Inflammatory macrophage treated with lipopolysaccharide for 4 hours (primary cell): ENCODE measurements around the gene PHLDA2.

Source experiments
- DNase-seq: peaks from one replicate; pipeline ENCODE4 v3.0.0-alpha.2; 2020

Gene PHLDA2

DNA sequence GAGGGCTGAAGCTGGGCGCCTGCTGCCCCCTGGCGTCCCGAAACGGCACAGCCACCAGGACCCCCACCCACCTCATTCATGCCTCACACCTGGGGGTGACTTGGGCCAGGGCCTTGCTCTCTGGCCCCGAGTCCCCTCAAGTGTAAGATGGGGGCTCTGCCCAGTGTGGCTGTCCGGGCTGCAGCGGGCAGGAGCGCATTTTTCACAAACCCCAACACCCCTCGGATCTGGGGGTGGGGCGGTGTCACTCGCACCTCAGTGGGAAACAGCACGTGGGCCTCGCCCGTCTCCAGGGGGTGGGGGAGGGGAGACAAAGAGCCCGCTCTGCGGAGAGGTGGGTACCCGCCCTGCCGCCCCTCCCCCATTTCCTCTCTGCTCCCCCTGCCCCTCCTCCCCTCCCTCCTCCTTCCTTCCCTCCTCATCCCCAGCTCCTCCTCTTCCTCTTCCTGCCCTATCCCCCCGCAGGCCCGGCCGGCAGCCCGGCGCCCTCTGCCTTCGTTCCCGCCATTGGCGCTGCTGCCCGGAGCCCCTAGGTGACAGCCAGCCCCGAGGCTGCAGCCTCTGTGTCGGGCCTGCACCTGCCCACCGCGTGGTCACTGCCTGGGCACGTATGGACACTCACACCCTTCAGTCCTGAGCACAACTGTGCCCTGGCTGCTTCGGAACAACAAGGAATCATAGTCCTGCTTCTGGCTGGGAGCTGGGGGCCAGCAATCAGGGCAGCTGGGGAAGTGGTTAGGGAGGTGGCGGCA is 36.8 kb downstream of the PHLDA2 start:
- DNase-seq, result no peak

DNA sequence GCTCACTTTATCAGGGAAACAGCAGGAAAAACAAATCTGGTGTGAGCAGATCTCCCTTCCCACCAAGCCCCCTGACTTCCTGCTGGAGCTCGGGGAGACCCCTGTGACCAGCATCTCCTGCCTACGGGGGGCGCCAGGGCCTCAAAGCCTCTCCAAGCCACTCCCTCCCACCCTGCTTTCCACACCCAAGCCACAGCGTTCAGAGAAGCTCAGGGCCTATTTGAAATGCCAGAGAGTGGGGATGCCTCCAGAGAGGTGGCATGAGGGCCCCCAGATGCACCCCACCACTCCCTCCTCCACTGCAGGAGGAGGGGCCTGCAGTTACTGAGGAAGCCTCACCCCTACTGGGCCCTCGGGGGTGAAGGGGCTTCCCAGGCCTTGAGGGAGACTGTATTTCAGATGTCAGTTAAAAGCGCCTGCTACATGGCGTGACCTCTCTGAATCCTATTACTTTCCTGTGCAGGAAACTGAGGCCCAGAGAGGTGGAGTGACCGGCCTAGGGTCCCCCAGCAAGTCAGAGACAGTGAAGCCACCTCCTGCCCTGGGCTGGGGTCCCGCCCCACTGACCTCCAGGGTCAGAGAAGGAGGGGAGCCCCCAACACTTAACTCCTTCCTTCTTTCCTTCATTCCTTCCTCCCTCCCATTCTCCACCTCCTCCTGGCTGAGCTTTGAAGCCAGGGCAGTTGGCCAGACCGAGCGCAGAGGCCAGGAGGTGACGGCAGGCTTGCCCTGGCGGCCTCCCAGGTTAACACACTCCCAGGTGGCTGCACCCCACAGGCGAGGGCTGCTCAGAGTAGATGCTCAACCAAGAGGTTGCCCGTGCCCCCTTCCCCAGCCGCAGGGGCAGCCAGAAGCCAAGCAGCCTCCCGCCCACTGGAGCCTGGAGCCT is 37.6 kb downstream of the PHLDA2 start:
- DNase-seq, result no peak

DNA sequence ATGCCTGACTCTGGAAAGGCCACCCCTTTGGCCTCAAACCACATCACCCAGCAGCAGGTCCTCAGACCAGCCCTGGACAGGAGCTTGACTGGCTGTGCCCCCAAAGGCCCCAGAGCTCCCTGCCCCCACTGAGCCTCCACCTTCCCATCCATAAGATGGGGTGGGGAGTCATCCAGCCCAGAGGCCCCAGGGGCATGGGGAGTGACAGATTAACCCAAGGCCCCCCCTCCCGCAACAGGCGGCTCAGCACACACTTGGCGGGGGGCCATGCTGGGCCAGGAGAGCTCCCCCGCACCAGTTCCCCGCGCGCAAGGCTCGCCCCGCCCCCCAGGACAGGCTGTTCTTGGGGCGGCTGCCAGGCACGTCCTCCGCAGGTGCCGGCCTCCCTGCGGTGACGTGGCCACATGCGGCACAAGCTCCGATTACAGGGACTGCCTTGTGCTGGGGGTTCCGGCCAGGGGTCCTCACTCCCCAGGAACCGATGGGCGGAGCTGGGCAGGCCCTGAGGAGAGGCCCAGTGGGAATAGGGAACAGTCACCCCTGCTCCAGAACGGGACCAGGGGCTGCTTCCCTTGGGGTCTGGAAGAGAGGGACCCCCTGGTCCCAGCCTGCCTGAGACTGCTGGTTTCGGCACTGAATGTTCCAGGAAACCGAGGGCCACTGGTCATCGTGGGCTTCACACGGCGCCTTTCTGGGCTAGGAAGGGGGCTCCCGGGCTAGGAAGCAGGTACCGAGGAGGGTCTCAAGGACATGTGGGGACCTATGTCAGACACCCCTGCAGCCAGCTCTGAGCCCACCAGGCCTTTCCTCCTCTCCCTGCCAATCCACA is 38.5 kb downstream of the PHLDA2 start:
- DNase-seq, result no peak

DNA sequence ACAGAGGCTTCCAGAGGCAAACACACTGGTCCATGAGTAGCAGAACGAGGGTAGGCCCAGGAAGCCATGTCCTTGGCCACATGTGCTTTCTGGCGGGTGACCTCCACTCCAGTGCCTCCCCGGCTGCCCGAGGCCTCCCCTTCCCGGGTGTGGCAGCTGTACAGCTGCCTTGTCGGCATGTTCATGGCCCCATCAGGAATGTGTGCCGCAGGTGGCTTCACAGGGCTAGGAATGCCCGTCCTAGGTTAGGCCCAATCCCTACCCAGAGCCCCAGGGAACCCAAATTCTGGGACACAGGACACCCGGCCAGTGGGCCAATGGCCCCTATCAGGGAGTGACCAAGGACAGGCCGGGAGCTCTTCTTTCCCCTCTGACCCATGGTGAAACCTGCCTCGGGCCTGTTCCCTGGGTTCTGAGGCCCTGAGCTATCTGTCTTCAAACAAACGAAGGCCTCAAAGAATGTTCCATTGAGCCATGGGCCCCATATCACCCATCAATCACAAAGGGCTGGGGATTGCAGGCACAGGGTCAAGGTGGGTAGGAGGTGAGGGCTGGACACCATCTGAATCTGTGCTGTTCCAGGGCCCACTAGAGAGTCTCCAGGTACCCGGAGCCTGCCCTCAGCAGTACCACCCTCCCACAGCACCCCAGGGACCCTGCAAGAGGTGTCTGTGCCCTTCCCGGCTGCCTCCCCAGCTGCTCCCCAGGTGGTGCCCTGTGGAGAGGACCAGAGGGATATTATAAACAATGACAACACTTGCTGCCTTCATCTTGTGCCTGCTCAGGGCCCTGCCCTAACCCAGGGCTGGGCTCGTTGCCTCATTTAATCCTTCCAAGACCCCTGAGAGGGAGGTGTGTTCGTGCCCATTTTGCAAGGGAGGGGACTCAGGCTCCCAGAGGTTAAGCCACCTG is 39.6 kb downstream of the PHLDA2 start:
- no peak for DNase-seq

DNA sequence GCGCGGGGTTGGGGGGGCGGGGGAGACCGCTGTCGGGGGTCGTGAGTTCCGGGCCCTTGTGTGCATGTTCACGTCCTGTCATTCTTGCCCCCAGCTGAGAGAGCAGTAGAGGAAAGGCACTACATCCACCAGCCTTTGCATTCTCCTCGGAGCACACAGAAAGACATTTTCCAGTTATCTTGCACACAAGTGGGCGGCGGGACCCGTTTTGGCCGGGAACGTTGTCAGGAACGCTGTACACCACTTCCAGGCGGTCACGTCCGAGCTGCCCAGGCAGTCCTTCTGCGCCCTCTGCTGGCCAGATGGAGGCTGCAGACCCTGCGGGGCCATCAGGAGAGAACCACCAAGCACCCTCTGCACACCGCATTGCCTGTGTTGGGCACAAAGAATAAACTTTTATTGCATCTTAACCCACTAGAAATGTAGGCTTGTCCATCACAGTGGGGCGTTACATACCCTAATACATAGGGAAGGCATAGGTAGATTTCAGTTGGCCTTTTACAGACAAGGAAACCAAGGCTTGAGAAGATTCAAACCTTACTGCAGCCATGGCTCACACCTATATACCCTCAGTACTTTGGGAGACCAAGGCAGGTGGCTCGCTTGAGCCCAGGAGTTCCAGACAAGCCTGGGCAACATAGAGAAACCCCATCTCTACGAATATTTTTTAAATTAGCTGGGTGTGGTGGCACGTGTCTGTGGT is 40.8 kb downstream of the PHLDA2 start:
- DNase-seq, result peak; percentile 79

DNA sequence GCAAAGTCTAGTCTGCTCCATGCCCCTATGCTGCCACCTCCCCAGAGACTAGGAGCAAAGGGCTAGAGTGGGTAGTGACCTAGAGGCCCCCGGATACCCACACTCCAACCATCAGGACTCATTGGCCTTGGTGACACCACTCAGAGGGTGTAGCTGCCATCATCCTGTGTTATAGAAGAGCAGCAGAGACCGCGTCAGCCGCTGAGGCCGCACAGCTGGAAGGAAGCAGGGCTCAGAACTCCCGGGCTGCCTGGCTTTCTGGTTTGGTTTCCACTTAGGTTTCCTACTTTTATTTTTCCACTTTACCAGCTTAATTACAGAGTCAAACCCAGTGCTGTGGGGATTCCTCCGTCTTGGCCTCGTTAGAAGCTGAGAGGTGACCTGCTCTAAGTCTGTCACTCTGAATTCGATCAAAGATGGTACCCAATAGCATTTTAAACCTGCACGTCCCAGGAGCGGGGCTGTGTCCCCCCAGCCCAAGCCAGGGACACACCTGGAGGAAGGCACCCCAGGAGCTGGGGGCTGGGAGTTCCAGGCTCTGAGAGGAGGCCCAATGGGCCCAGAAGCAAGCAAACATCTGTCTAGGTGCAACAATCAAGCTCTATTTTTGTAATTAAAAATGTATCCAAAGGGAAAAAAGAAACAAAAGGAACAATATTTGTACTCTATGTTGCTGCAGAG is 41.6 kb downstream of the PHLDA2 start:
- no peak for DNase-seq

DNA sequence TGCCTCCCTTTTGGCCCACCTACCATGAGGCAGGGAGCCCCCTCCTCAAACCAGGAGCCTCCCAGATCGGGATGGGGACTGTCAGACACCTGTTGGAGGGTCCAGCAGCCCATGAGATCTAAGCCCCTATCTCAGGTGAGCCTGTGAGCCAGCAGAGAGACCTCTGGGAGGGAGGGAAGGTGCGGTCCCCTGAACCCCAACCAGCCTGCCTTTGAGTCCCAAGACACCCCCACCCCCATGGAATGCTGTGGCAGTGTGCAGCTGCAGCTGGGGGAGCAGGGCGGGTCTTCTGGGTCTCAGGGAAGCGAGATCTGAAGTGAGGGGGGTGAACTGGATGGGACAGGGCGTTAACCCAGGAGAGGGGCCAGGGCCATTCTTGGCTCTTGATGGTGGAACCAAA is 42.3 kb downstream of the PHLDA2 start:
- DNase-seq, result no peak

DNA sequence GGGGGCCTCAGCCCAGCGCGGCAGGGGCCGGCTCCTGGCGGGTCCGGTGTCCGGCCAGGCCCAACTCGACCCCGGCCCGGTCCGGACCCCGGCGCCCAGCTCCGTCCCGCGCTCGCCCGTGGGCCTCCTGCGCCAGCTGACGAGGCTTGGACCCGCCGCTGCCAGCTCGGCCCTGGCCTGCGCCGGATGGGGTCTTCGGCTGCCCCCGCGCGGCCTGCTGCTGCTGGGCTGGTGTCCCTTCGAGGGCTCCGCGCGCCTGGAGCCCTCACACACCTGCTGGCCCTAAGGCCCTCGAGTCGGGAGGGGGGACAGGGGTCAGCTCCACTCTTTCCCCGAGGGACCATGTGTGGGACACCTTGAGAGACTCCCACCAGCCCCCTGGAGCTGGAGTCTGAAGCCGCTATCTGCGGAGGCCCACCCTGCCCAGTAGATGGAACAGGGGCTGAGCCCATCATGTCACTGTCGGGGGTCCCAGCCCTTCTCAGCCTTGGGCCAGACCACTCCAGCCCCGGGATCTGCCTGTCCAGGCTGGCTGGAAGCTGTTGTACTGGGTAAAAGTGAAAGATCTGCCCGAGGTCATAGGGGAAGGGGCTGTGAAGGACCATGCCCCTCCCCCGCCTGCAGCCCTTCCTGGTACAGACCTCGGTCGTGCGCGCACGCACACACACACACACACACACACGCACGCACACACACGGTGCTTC is 42.9 kb downstream of the PHLDA2 start:
- no peak for DNase-seq

DNA sequence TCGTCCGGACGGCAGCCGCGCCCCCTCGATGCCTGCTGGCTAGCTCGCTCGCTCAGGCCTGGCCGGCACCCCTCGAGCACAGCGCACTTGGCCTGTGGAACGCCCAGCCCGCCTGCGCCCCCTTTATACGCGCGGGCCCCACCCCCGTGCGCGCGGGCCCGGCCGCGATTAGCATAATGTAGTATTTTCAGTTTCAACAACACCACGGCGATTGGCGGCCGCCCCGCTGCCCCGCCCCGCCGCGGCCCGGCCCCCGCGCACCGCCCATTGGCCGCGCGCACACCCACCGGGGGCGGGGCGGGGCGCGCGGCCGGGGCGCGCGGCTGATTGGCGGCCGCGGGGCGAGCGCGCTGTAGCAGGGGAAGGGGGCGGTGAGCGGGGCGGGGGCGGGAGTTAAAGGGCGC is 43.5 kb downstream of the PHLDA2 start, which contains the start of gene CDKN1C:
CDKN1C (minus strand) TSS at position 98 of the 404 bp plus-strand sequence. CDS start 319 bp downstream, outside the sequence.
- peak; percentile 79 for DNase-seq

DNA sequence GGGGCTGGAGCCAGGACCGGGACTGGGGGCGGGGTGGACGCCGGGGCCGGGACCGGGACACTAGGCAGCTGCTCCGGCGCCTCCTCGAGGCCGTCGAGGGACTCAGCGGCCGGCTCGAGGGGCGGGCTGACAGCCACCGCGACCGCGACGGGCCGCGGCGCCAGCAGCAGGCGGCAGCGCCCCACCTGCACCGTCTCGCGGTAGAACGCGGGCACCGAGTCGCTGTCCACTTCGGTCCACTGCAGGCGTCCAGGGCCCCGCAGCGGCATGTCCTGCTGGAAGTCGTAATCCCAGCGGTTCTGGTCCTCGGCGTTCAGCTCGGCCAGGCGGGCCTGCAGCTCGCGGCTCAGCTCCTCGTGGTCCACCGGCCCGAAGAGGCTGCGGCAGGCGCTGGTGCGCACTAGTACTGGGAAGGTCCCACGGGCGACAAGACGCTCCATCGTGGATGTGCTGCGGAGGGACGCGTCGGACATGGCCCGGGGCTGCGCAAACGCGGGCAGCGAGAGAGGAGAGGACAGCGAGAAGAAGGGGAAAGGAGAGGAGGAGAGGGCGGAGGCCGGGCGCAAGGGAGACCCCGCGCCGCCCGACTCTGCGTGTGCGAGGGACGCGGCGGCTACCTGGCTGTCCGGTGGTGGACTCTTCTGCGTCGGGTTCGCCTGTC is 44.1 kb downstream of the PHLDA2 start:
- peak; percentile 52 for DNase-seq

DNA sequence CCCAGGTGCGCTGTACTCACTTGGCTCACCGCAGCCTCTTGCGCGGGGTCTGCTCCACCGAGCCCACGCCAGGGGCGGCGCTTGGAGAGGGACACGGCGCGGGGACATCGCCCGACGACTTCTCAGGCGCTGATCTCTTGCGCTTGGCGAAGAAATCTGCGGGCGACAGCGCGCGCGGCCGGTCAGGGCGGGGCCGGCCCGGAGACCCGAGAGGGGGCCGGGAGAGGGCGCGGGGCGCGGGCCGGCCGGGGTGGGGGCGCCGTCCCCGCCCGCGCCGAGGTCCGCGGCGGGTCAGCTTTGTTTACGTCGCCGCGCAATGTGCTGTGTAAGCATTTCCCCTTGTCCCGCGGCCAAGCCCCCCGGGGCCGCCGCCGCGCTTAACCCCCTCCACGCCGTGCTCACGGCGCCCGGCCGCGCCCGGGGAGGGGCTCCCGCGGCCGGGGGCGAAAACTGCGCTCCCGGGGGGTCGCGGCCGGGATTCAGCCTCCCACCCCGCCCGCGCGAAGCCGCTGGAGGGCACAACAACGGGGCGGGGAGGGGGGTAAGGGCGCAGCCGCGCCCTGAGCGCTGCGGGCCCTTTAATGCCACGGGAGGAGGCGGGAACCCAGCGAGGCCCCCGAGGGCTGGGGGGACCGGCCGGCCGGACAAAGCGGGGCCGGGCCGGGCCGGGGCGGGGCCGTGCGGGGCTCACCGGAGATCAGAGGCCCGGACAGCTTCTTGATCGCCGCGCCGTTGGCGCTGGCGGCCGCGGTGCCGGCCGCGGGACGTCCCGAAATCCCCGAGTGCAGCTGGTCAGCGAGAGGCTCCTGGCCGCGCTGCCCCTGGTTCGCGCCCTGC is 45.0 kb downstream of the PHLDA2 start:
- no peak for DNase-seq

DNA sequence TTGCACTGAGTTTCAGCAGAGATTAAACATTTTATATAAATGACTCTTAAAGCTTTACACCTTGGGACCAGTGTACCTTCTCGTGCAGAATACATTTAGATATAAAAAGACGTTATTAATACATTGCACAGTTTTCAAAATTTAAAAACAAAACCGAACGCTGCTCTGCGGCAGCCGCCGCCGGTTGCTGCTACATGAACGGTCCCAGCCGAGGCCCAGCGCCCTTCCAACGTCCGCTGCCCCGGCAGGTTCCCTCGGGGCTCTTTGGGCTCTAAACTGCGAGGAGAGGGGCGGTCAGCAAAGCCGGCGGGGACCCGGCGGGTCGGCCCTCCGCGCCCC is 45.6 kb downstream of the PHLDA2 start:
- DNase-seq, result no peak

DNA sequence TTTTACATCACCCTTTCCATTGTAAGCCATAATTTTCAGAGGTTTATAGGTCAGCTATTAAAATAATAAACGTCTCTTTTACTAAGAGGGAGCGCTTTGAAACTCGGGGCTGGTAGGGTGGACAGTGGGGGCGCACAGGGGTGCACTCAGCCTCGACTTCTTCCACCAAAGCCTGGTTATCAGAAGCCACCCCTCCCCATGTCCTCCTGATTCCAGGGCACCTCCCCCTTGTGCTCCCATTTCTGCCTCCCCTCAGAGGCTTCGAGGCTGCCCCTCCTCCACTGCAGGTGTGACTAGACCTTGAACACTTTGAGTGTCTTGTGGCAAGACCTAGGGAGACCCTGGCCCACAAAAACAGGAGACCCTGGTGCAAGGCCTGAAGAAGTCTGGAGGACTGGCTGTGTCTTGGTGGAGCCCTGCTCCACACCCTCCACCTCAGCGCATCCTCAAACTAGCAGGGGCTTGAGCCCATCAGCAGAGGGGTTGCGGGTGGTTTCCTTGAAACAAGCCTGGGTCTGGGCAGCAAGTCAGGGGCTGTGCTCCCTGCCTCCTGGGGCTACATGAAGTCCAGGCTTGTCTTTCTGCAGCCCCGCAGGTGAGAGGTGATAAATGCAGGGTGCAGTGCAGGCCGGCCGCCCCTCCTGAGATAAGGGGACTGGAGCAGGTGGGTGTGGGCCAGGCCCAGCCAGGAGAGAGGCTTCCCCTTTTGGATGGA is 46.7 kb downstream of the PHLDA2 start:
- DNase-seq, result no peak

DNA sequence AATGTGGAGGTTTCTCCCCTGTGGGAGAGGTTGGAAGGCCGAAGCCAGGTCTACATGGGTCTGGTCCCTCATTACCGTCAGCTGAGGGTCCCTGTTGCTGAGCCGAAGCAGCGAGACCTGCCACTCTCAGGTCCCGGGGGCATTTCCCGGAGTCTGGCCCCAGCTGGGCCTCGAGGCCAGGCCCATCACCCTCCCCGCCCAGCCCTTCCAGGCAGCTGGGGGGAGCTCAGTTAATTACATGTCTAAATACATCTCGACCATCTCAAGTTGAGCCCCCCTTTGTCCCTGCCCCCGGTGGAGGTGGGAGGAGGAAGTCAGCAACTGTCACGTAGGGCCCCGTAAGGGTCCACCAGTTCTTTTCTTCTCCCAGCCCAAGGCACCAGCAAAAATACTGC is 47.2 kb downstream of the PHLDA2 start:
- no peak for DNase-seq

DNA sequence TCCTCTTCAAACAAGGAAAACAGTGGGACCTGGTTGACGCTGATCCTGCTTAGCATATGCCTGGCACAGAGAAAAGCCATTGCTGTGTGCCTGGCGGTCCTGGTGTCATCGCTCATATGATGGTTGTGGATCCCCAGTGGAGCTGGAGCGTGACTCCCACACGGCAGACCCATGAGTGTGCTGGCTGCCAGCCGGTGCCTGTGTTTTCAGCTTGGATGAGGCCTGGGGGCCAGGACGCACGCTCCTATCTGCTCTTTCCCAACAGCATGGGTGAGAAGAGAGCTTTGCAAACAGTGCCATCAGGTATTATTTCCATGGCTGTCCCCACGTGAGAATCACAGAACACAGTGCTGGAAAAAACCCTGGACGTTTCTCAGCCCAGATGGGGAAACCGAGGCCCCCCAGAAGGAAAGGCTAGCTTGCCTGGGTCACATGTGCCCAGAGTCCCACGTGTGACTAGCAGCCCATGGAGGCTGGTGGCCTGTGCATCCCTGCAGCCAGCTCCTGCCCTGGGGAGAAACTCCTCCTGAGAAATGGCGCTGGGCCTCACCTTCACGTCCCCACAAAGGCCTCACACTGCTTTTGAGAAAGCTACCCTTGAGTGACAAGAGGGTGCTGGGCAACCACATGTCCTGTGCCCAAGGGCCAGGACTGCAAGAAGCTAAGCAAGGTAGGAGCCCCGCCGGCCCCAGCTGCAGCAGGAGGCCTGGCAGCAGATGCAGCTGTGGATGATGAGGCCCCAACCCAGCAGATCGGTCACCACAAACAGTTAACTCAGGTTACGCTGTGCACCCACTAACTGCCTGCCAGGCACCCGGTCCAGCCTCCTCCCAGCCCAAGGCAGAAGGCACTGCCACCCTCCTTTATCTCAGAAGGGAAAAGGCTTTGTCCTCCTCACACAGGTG is 47.9 kb downstream of the PHLDA2 start:
- no peak for DNase-seq

DNA sequence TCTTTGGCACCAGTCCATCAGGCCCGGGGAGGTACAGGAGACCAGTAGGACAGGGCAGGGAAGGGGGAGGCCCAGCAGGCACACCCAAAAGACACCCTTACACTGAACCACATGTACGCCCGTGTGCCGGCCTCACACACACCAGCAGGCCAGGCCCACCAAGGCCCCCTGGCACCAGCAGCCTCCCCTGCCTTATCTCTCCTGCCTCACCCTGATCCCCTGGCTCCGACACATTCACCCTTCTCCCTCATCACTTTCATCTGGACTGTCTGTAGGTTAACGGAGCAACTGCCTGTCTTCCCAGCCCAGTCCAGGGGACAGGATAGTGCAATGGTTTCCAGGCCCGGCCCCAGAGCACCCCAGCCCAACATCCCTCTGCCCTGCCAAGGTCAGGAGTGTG is 48.6 kb downstream of the PHLDA2 start:
- DNase-seq, result no peak

DNA sequence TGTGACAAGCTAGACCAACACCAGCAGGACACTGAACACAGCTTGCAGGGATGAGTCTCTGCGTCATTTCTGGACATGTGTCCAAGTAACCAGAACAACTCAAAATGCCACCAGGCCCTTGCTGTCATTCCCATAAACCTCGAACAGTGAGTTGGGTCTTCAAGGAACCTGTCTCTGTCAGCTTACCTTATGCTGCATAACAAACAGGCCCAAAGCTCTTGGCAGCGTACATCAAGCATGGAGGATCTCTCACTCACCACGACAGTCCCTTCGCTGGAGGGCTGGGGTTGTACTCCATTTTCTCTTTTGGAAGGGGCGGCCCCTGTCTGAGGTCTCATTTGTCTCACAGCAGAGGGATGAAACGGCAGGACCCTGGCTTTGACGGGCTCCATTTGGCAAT is 50.4 kb downstream of the PHLDA2 start:
- no peak for DNase-seq
